KMS-11 (cell line): Measurements from ENCODE around the gene VKORC1L1.
"Not testable (repeated sequence)": the region's sequence is repeated elsewhere in the genome, so short reads cannot be mapped to it uniquely, and the experiment has no call there.

Experiments used
- H2AFZ ChIP-seq: fragments of 200-600 bp; sonication (generic); 2 replicates; pipeline ENCODE4 v1.6.1; 2016; ENCODE audit warnings: antibody characterized with exemption, mixed run types, low read depth
- H3K27ac ChIP-seq: fragments of 200-600 bp; sonication (generic); 2 replicates; pipeline ENCODE4 v1.6.1; 2016; ENCODE audit warnings: mild to moderate bottlenecking, mixed run types
- H3K27me3 ChIP-seq: fragments of 200-600 bp; sonication (generic); 2 replicates; pipeline ENCODE4 v1.6.1; 2017; ENCODE audit warnings: mild to moderate bottlenecking, low read depth, mixed run types, moderate library complexity; ENCODE audit not compliant: insufficient read depth
- H3K36me3 ChIP-seq: fragments of 200-600 bp; sonication (generic); 2 replicates; pipeline ENCODE4 v1.6.1; 2017; ENCODE audit warnings: mild to moderate bottlenecking, mixed run types; ENCODE audit not compliant: insufficient read depth
- H3K4me1 ChIP-seq: fragments of 200-600 bp; sonication (generic); 2 replicates; pipeline ENCODE4 v1.6.1; 2016; ENCODE audit warnings: mild to moderate bottlenecking, low read depth, mixed run types; ENCODE audit not compliant: poor library complexity, severe bottlenecking
- H3K4me2 ChIP-seq: fragments of 200-600 bp; sonication (generic); 2 replicates; pipeline ENCODE4 v1.7.0; 2016; ENCODE audit warnings: mild to moderate bottlenecking, mixed run types
- H3K4me3 ChIP-seq: fragments of 200-600 bp; sonication (generic); IDR thresholded peaks from 2 replicates; pipeline ENCODE4 v1.6.1; 2017; ENCODE audit warnings: low read depth, low read length, mixed read lengths; ENCODE audit not compliant: insufficient read depth
- H3K79me2 ChIP-seq: fragments of 200-600 bp; sonication (generic); 2 replicates; pipeline ENCODE4 v1.6.1; 2016; ENCODE audit warnings: low read depth, mixed run types; ENCODE audit not compliant: insufficient read depth
- H3K9ac ChIP-seq: fragments of 200-600 bp; sonication (generic); 2 replicates; pipeline ENCODE4 v1.6.1; 2016; ENCODE audit warnings: mild to moderate bottlenecking, mixed run types
- H4K20me1 ChIP-seq: fragments of 200-600 bp; sonication (generic); 2 replicates; pipeline ENCODE4 v1.6.1; 2016; ENCODE audit warnings: mild to moderate bottlenecking, mixed run types; ENCODE audit not compliant: insufficient read depth

Gene VKORC1L1

GRCh38 chr7:65866244-65866643 is 6.6 kb upstream of the VKORC1L1 start:
- H3K4me1 ChIP-seq, H3K36me3 ChIP-seq, H4K20me1 ChIP-seq, H3K4me3 ChIP-seq, H3K4me2 ChIP-seq, H3K27me3 ChIP-seq, H2AFZ ChIP-seq, H3K79me2 ChIP-seq, H3K9ac ChIP-seq, H3K27ac ChIP-seq: not testable (repeated sequence)

- H3K36me3 ChIP-seq, H3K4me1 ChIP-seq, H3K27ac ChIP-seq, H3K9ac ChIP-seq, H3K27me3 ChIP-seq, H3K79me2 ChIP-seq, H3K4me2 ChIP-seq, H2AFZ ChIP-seq, H3K4me3 ChIP-seq, H4K20me1 ChIP-seq: not testable (repeated sequence)
These were observed 5.2 kb upstream of the VKORC1L1 start for GRCh38 chr7:65867681-65868080.

- not testable (repeated sequence) for H3K79me2 ChIP-seq, H3K4me2 ChIP-seq, H2AFZ ChIP-seq, H4K20me1 ChIP-seq, H3K4me3 ChIP-seq, H3K27ac ChIP-seq, H3K27me3 ChIP-seq, H3K9ac ChIP-seq, H3K36me3 ChIP-seq, H3K4me1 ChIP-seq
These were observed 3.6 kb upstream of the VKORC1L1 start for GRCh38 chr7:65869312-65869711.

GRCh38 chr7:65871451-65871850 is 1.4 kb upstream of the VKORC1L1 start:
- not testable (repeated sequence) for H4K20me1 ChIP-seq, H2AFZ ChIP-seq, H3K27ac ChIP-seq, H3K27me3 ChIP-seq, H3K4me3 ChIP-seq, H3K36me3 ChIP-seq, H3K9ac ChIP-seq, H3K4me2 ChIP-seq
- Histone ChIP-seq H3K79me2 (peaks cover 28% of the 10 kb centered on the region), H3K4me1 (peaks cover 20% of the 10 kb centered on the region)

- not testable (repeated sequence) for H3K4me3 ChIP-seq, H3K27me3 ChIP-seq, H3K36me3 ChIP-seq, H4K20me1 ChIP-seq
- H2AFZ ChIP-seq: peak overlapping the region; percentile 59; the same call in 1 of the 2 replicates
- peak overlapping the region; percentile 73 for H3K27ac ChIP-seq
- peaks cover 20% of the 10 kb centered on the region for H3K4me1 ChIP-seq
- peaks cover 50% of the 10 kb centered on the region for H3K79me2 ChIP-seq
- H3K4me2 ChIP-seq: peak overlapping the region; percentile 84
- H3K9ac ChIP-seq: peak overlapping the region; percentile 86
These were observed 814 bp downstream of the VKORC1L1 start for GRCh38 chr7:65873582-65874193.

GRCh38 chr7:65875715-65876114 is 2.8 kb downstream of the VKORC1L1 start:
- H3K9ac ChIP-seq, H3K36me3 ChIP-seq, H4K20me1 ChIP-seq, H2AFZ ChIP-seq, H3K27ac ChIP-seq, H3K4me2 ChIP-seq, H3K4me3 ChIP-seq, H3K27me3 ChIP-seq: not testable (repeated sequence)
- Histone ChIP-seq H3K79me2 (peaks cover 65% of the 10 kb centered on the region), H3K4me1 (peaks cover 20% of the 10 kb centered on the region)

- not testable (repeated sequence) for H3K4me2 ChIP-seq, H2AFZ ChIP-seq, H3K9ac ChIP-seq, H3K27me3 ChIP-seq, H3K36me3 ChIP-seq, H3K27ac ChIP-seq, H3K4me3 ChIP-seq, H4K20me1 ChIP-seq
- peaks cover 78% of the 10 kb centered on the region for H3K79me2 ChIP-seq
- peaks cover 13% of the 10 kb centered on the region for H3K4me1 ChIP-seq
These were observed 6.6 kb downstream of the VKORC1L1 start for GRCh38 chr7:65879292-65880153.

GRCh38 chr7:65880242-65880641 is 7.4 kb downstream of the VKORC1L1 start:
- H3K4me1 ChIP-seq, H4K20me1 ChIP-seq, H2AFZ ChIP-seq, H3K27ac ChIP-seq, H3K4me3 ChIP-seq, H3K27me3 ChIP-seq, H3K4me2 ChIP-seq, H3K36me3 ChIP-seq, H3K9ac ChIP-seq: not testable (repeated sequence)
- H3K79me2 ChIP-seq: peaks cover 77% of the 10 kb centered on the region

GRCh38 chr7:65884983-65885382 is 12.1 kb downstream of the VKORC1L1 start:
- not testable (repeated sequence) for H3K36me3 ChIP-seq

GRCh38 chr7:65885533-65885932 is 12.7 kb downstream of the VKORC1L1 start:
- H4K20me1 ChIP-seq, H3K9ac ChIP-seq, H3K4me3 ChIP-seq, H3K27me3 ChIP-seq, H3K27ac ChIP-seq, H3K4me2 ChIP-seq, H3K36me3 ChIP-seq, H2AFZ ChIP-seq: not testable (repeated sequence)
- Histone ChIP-seq H3K79me2 (peaks cover 57% of the 10 kb centered on the region; the same call in 1 of the 2 replicates), H3K4me1 (peaks cover 18% of the 10 kb centered on the region)

More at GRCh38 chr7:65884983-65885382, 12.1 kb downstream of the VKORC1L1 start:
- H3K27ac ChIP-seq, H4K20me1 ChIP-seq, H3K9ac ChIP-seq, H2AFZ ChIP-seq, H3K27me3 ChIP-seq, H3K4me3 ChIP-seq, H3K4me2 ChIP-seq: not testable (repeated sequence)
- Histone ChIP-seq H3K4me1 (peaks cover 18% of the 10 kb centered on the region), H3K79me2 (peaks cover 57% of the 10 kb centered on the region; the same call in 1 of the 2 replicates)
